Measurements from ENCODE around the gene FN3K.

FN3K gene

DNA sequence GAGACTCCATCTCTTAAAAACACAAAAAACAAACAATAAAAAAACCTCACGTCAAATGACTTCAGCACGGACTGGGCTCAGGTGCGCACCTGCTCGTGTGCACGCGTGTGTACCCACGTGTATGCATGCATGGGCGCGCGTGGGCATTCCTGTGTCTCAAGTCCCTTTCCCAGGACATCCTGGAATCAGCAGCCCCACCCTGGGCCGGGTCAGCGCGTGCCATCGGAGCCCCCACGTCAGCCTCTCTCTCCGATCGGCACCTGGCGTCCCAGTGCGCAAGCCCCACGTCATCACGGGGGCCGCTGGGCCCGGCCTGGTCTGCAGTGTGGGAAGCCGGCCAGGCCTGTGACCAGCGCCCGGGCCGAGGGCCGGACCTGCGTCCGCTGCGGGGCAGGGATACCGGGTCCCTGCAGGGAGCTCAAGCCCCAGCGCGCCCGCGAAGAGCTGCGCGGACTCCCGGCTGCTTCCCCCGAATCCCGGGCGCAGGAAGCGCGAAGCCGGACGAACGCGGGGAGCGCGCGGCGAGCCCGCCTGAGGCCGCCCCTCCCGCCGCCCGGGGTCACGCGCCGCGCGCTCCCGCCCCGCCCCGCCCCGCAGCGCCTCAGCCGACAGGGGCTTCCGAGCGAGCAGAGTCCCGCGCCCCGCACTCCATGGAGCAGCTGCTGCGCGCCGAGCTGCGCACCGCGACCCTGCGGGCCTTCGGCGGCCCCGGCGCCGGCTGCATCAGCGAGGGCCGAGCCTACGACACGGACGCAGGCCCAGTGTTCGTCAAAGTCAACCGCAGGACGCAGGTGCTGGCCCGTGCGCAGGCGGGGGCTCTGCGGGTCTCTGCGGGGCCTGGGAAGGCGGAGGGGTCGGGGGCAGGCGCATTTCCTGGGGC is at the start of gene FN3K:
FN3K (plus strand) TSS at position 629 of the 880 bp plus-strand sequence; CDS start at position 651, 22 bp downstream.
- no peaks in the 10 kb centered on the region for H3K27me3 ChIP-seq (ENCODE audit: low read length)
- no peak within 1 kb of the TSS for H2AFZ ChIP-seq (ENCODE audit: low read depth, low read length, severe bottlenecking)
- no peaks in the 10 kb centered on the region for H4K20me1 ChIP-seq (ENCODE audit: low read depth, low read length)
- no peak within 1 kb of the TSS for H3K4me3 ChIP-seq (ENCODE audit: insufficient read depth, low read length, poor library complexity, severe bottlenecking)
- peaks cover 19% of the 10 kb centered on the region for H3K36me3 ChIP-seq (ENCODE audit: low read length)
- H3F3A ChIP-seq (ENCODE audit: insufficient read depth): no peaks in the 10 kb centered on the region
- H3K79me2 ChIP-seq (ENCODE audit: insufficient read depth, low read length): no peaks in the 10 kb centered on the region
- H3K27ac ChIP-seq (ENCODE audit: low read depth, low read length): no peak within 1 kb of the TSS
- H3K9ac ChIP-seq (ENCODE audit: low read length): no peak within 1 kb of the TSS
- TF ChIP-seq EZH2phosphoT487 (conservative IDR thresholded peaks at IDR 0.05; ENCODE audit: low read length): no peak
- TF ChIP-seq CTCF (IDR thresholded peaks at IDR 0.05; ENCODE audit: insufficient read depth, low read length, poor library complexity, severe bottlenecking): no peak
- peaks cover 14% of the 10 kb centered on the region; the same call in 1 of the 2 replicates for H3K9me3 ChIP-seq (ENCODE audit: insufficient read depth, low read length)
- no peaks in the 10 kb centered on the region for H3K9me2 ChIP-seq (replicated peaks; ENCODE audit: insufficient read depth, low read length)
- no peak within 1 kb of the TSS for H3K4me2 ChIP-seq (ENCODE audit: low read depth, low read length, poor library complexity, severe bottlenecking)

DNA sequence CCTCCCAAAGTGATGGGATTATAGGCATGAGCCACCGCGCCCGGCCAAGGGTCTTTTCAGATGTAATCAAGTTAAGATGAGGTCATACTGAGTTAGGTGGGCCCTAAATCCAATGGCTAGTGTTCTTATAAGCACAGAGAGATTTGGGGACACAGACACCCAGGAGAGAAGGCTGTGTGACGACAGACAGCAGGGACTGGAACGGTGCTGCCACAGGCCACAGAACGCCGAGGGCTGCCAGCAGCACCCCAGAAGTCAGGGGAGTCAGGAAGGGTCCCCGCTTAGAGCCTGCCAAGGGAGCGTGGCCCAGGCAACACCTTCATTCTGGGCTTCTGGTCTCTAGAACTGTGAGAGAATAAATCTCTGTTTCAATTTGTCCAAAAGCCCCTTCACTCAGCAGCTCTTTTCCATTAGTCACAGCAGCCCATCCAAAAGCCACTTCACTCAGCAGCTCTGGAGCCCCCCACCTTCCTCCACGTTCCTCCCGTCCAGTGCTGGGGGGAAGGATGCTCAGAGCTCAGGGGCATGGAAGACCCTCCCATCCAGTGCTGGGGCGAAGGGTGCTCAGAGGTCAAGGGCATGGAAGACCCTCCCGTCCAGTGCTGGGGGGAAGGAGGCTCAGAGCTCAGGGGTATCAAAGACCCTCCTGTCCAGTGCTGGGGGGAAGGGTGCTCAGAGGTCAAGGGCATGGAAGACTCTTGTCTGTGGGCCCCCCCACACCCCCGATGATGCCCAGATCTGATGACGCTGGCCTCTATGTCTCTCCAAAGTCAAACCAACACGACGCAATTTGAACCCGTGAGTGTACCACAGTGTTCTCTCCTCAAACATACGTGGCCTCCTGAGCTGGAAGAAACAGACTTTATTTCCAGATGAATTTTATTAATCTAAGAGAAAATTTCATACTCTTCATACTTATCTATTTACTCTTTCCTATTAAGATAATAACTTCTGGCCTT is 48.8 kb upstream of the FN3K start:
- peaks cover 8% of the 10 kb centered on the region; the same call in 1 of the 2 replicates for H3F3A ChIP-seq (ENCODE audit: insufficient read depth)
- H3K27me3 ChIP-seq (ENCODE audit: low read length): no peaks in the 10 kb centered on the region
- H3K9ac ChIP-seq (ENCODE audit: low read length): no peak overlapping the region
- no peaks in the 10 kb centered on the region for H3K9me3 ChIP-seq (ENCODE audit: insufficient read depth, low read length)
- no peak overlapping the region for H3K4me3 ChIP-seq (ENCODE audit: insufficient read depth, low read length, poor library complexity, severe bottlenecking)
- H3K27ac ChIP-seq (ENCODE audit: low read depth, low read length): no peak overlapping the region
- H2AFZ ChIP-seq (ENCODE audit: low read depth, low read length, severe bottlenecking): no peak overlapping the region
- no peaks in the 10 kb centered on the region for H3K79me2 ChIP-seq (ENCODE audit: insufficient read depth, low read length)
- TF ChIP-seq CTCF (IDR thresholded peaks at IDR 0.05; ENCODE audit: insufficient read depth, low read length, poor library complexity, severe bottlenecking) (no peak), EZH2phosphoT487 (conservative IDR thresholded peaks at IDR 0.05; ENCODE audit: low read length) (no peak)
- H3K36me3 ChIP-seq (ENCODE audit: low read length): no peaks in the 10 kb centered on the region
- H3K4me2 ChIP-seq (ENCODE audit: low read depth, low read length, poor library complexity, severe bottlenecking): no peak overlapping the region
- H4K20me1 ChIP-seq (ENCODE audit: low read depth, low read length): no peaks in the 10 kb centered on the region
- H3K9me2 ChIP-seq (replicated peaks; ENCODE audit: insufficient read depth, low read length): no peaks in the 10 kb centered on the region

DNA sequence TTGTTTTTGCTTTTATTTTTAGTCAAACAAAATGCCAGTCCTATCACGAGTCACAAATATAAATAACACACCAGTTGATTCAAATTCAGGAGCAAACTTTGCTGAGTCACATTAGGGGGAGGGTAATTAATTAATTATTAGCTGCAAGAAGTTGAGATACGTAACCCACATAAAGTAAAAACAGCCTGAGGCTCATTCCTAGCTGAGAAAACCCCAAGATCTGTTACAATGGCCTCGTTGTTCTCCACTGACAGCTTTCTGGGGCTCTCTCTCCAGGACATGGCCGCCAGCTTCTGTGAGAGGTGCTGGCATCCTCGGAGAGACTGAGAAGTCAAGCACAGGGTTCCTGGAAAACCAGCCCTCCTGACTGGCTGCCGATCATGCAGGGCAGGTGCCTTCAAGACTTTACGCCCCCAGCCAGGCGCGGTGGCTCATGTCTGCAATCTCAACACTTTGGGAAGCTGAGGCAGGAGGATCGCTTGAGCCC is 48.0 kb upstream of the FN3K start:
- no peaks in the 10 kb centered on the region for H3K9me2 ChIP-seq (replicated peaks; ENCODE audit: insufficient read depth, low read length)
- no peak overlapping the region for H3K4me3 ChIP-seq (ENCODE audit: insufficient read depth, low read length, poor library complexity, severe bottlenecking)
- TF ChIP-seq EZH2phosphoT487 (conservative IDR thresholded peaks at IDR 0.05; ENCODE audit: low read length): no peak
- no peak for TF ChIP-seq CTCF (IDR thresholded peaks at IDR 0.05; ENCODE audit: insufficient read depth, low read length, poor library complexity, severe bottlenecking)
- peaks cover 7% of the 10 kb centered on the region; the same call in 1 of the 2 replicates for H3F3A ChIP-seq (ENCODE audit: insufficient read depth)
- no peak overlapping the region for H3K4me2 ChIP-seq (ENCODE audit: low read depth, low read length, poor library complexity, severe bottlenecking)
- no peaks in the 10 kb centered on the region for H4K20me1 ChIP-seq (ENCODE audit: low read depth, low read length)
- H3K9me3 ChIP-seq (ENCODE audit: insufficient read depth, low read length): no peaks in the 10 kb centered on the region
- H3K79me2 ChIP-seq (ENCODE audit: insufficient read depth, low read length): no peaks in the 10 kb centered on the region
- H3K27me3 ChIP-seq (ENCODE audit: low read length): no peaks in the 10 kb centered on the region
- no peak overlapping the region for H3K9ac ChIP-seq (ENCODE audit: low read length)
- no peak overlapping the region for H2AFZ ChIP-seq (ENCODE audit: low read depth, low read length, severe bottlenecking)
- H3K27ac ChIP-seq (ENCODE audit: low read depth, low read length): no peak overlapping the region
- H3K36me3 ChIP-seq (ENCODE audit: low read length): no peaks in the 10 kb centered on the region
